Caki2 (cell line): ENCODE results near the gene MAP2K4. TPM values are rescaled to one million over a fixed set of nuclear protein-coding genes. Genes with fewer than 3 reads are reported as not detected.

Source experiments
- DNase-seq: peaks from one replicate; pipeline ENCODE4 v3.0.0-alpha.2; 2015; ENCODE audit warnings: low read depth
- in situ Hi-C: cut with HindIII; loops from 2 replicates; pipeline ENCODE4 v1.10.0; 2016; ENCODE audit warnings: low sequenced_read_pairs, low pct_unique_long_range_greater_than_20kb, mixed read lengths
- total RNA-seq: library from RNA; depleted of rRNA; stranded (reverse); fragments of >200 nt; shearing (Covaris generic); gene quantifications from 2 replicates; pipeline ENCODE4 v1.2.3, GENCODE V29; 2014; ENCODE audit warnings: low replicate concordance

MAP2K4 gene
- total RNA-seq, 1 experiment from 2014 or later = 20.2 TPM

GRCh38 chr17:12070561-12070960 lies 49.9 kb downstream of the MAP2K4 start:
- DNase-seq = no peak
- in situ Hi-C loops = no loop called here

GRCh38 chr17:12074346-12074745 lies 53.7 kb downstream of the MAP2K4 start:
- in situ Hi-C loops = no loop called here
- DNase-seq = no peak

- no peak for DNase-seq
- in situ Hi-C loops = no loop called here
Measured at GRCh38 chr17:12077773-12078172, 57.1 kb downstream of the MAP2K4 start.

- DNase-seq = peak; percentile 22
- in situ Hi-C loops = no loop called here
Measured at GRCh38 chr17:12078791-12079190, 58.1 kb downstream of the MAP2K4 start.

- DNase-seq = no peak
- in situ Hi-C loops = no loop called here
Measured at GRCh38 chr17:12081720-12082119, 61.0 kb downstream of the MAP2K4 start.

GRCh38 chr17:12085076-12085949 lies 64.6 kb downstream of the MAP2K4 start:
- DNase-seq = no peak
- in situ Hi-C loops = no loop called here

GRCh38 chr17:12088035-12088434 lies 67.4 kb downstream of the MAP2K4 start:
- peak; percentile 3 for DNase-seq
- in situ Hi-C loops = no loop called here

- in situ Hi-C loops = no loop called here
Measured at GRCh38 chr17:12089809-12090384, 69.2 kb downstream of the MAP2K4 start.

GRCh38 chr17:12094336-12094735 lies 73.7 kb downstream of the MAP2K4 start:
- no peak for DNase-seq
- in situ Hi-C loops = no loop called here

More at GRCh38 chr17:12089809-12090384, 69.2 kb downstream of the MAP2K4 start:
- DNase-seq = peak; percentile 4

GRCh38 chr17:12095522-12095921 lies 74.8 kb downstream of the MAP2K4 start:
- no peak for DNase-seq
- in situ Hi-C loops = no loop called here

GRCh38 chr17:12097326-12097725 lies 76.6 kb downstream of the MAP2K4 start:
- DNase-seq = no peak
- in situ Hi-C loops = no loop called here

- in situ Hi-C loops = no loop called here
- no peak for DNase-seq
Measured at GRCh38 chr17:12098568-12098967, 77.9 kb downstream of the MAP2K4 start.

GRCh38 chr17:12099412-12099811 lies 78.7 kb downstream of the MAP2K4 start:
- DNase-seq = no peak
- in situ Hi-C loops = no loop called here

- in situ Hi-C loops = no loop called here
- DNase-seq = no peak
Measured at GRCh38 chr17:12104831-12105230, 84.2 kb downstream of the MAP2K4 start.

GRCh38 chr17:12107905-12108304 lies 87.2 kb downstream of the MAP2K4 start:
- in situ Hi-C loops = no loop called here
- no peak for DNase-seq

- DNase-seq = no peak
- in situ Hi-C loops = no loop called here
Measured at GRCh38 chr17:12110906-12111305, 90.2 kb downstream of the MAP2K4 start.

GRCh38 chr17:12113156-12113555 lies 92.5 kb downstream of the MAP2K4 start:
- no peak for DNase-seq
- in situ Hi-C loops = no loop called here

GRCh38 chr17:12114686-12115418 lies 94.2 kb downstream of the MAP2K4 start:
- in situ Hi-C loops = no loop called here
- no peak for DNase-seq

GRCh38 chr17:12116143-12116542 lies 95.5 kb downstream of the MAP2K4 start:
- in situ Hi-C loops = no loop called here
- DNase-seq = no peak
